ACC112 (cell line): ENCODE data around the gene BCL2L15.

ENCODE experiments used
- H2AFZ ChIP-seq: fragments of 200-600 bp; sonication (generic); one replicate; pipeline ENCODE4 v1.6.0; 2017; ENCODE audit warnings: antibody characterized with exemption, low read length; ENCODE audit not compliant: unreplicated experiment
- H3K27ac ChIP-seq: fragments of 200-600 bp; sonication (generic); 2 replicates; pipeline ENCODE4 v1.5.1; 2014; ENCODE audit warnings: low read depth, mild to moderate bottlenecking, antibody characterized with exemption, low read length, moderate library complexity
- H3K27me3 ChIP-seq: fragments of 200-600 bp; sonication (generic); 2 replicates; pipeline ENCODE4 v1.6.1; 2014; ENCODE audit warnings: mild to moderate bottlenecking, antibody characterized with exemption, low read length, moderate library complexity, mixed read lengths; ENCODE audit not compliant: insufficient read depth
- H3K36me3 ChIP-seq: fragments of 200-600 bp; sonication (generic); 2 replicates; pipeline ENCODE4 v1.6.1; 2016; ENCODE audit warnings: mild to moderate bottlenecking, antibody characterized with exemption, low read length, moderate library complexity, mixed read lengths; ENCODE audit not compliant: insufficient read depth
- H3K4me1 ChIP-seq: fragments of 200-600 bp; sonication (generic); one replicate; pipeline ENCODE4 v1.6.1; 2016; ENCODE audit warnings: low read length, mixed read lengths; ENCODE audit not compliant: insufficient read depth, unreplicated experiment, control insufficient read depth
- H3K4me3 ChIP-seq: fragments of 200-600 bp; sonication (generic); 2 replicates; pipeline ENCODE4 v1.5.1; 2014; ENCODE audit warnings: mild to moderate bottlenecking, low read depth, low read length
- H3K79me2 ChIP-seq: fragments of 200-600 bp; sonication (generic); one replicate; pipeline ENCODE4 v1.6.0; 2016; ENCODE audit warnings: low read length; ENCODE audit not compliant: control insufficient read depth, unreplicated experiment, insufficient read depth

BCL2L15 gene

GRCh38 chr1:113868387-113869083 lies 18.8 kb downstream of the BCL2L15 start:
- Histone ChIP-seq H3K36me3 (no peaks in the 10 kb centered on the region), H3K27me3 (no peaks in the 10 kb centered on the region), H3K79me2 (no peaks in the 10 kb centered on the region), H2AFZ (peak overlapping the region; percentile 51), H3K4me3 (no peak overlapping the region), H3K4me1 (peaks cover 14% of the 10 kb centered on the region), H3K27ac (peak overlapping the region; percentile 59)

DNA sequence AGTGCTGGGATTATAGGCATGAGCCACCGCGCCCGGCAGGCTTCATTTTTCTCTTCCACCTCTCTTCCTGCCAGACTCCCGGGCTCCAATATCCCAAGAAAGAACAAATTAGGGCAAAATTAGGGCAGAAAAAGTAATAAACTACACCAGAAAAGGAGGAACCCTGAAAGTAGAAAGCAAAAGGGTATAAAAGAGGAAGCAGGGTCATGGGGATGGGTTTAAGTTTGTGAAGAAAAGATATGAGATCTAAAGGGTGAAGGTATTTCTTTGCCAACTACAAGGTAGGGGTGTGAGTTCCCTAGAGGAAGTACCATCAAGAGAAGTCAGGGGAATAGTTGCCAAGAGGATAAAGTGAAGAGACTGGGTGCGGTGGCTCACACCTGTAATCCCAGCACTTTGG lies 25.7 kb downstream of the BCL2L15 start:
- Histone ChIP-seq H2AFZ (no peak overlapping the region), H3K4me1 (peaks cover 27% of the 10 kb centered on the region), H3K79me2 (no peaks in the 10 kb centered on the region), H3K27ac (peak overlapping the region; percentile 90), H3K36me3 (no peaks in the 10 kb centered on the region), H3K27me3 (no peaks in the 10 kb centered on the region), H3K4me3 (no peak overlapping the region)

- no peaks in the 10 kb centered on the region for H3K27me3 ChIP-seq
- H2AFZ ChIP-seq: peak overlapping the region; percentile 64
- H3K27ac ChIP-seq: peak overlapping the region; percentile 90
- H3K4me1 ChIP-seq: peaks cover 33% of the 10 kb centered on the region
- H3K79me2 ChIP-seq: no peaks in the 10 kb centered on the region
- H3K36me3 ChIP-seq: no peaks in the 10 kb centered on the region
- H3K4me3 ChIP-seq: peak overlapping the region; percentile 44
These were observed 26.5 kb downstream of the BCL2L15 start for GRCh38 chr1:113860891-113861290.

- Histone ChIP-seq H3K4me3 (peak overlapping the region; percentile 61), H3K27ac (peak overlapping the region; percentile 90), H2AFZ (peak overlapping the region; percentile 30), H3K36me3 (no peaks in the 10 kb centered on the region), H3K79me2 (no peaks in the 10 kb centered on the region), H3K27me3 (no peaks in the 10 kb centered on the region), H3K4me1 (peaks cover 33% of the 10 kb centered on the region)
These were observed 27.8 kb downstream of the BCL2L15 start for GRCh38 chr1:113859478-113860175.

DNA sequence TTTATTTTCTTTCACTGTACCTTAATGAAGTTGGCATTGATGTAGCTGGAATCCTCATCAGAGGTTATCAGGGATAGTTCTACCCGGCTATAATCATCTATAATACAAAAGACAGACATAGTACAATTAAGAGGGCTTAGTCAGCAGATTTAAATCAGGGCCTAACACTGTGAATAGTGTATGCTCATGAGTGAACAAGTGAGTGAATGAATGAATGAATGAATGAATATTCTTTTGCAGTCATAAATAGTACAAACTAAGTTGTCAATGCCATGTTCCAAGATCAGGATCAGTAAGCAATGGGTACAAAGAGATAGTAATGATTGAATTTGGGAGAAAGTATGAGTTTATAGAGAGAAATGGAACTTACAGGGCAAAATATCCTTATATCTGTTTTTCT lies 28.4 kb downstream of the BCL2L15 start:
- Histone ChIP-seq H3K27me3 (no peaks in the 10 kb centered on the region), H3K79me2 (no peaks in the 10 kb centered on the region), H3K27ac (peak overlapping the region; percentile 11), H3K4me3 (peak overlapping the region; percentile 61; the same call in 1 of the 2 replicates), H3K4me1 (peaks cover 33% of the 10 kb centered on the region), H3K36me3 (no peaks in the 10 kb centered on the region), H2AFZ (peak overlapping the region; percentile 30)

- H3K36me3 ChIP-seq: no peaks in the 10 kb centered on the region
- peak overlapping the region; percentile 3 for H2AFZ ChIP-seq
- no peak overlapping the region for H3K4me3 ChIP-seq
- H3K27ac ChIP-seq: no peak overlapping the region
- no peaks in the 10 kb centered on the region for H3K79me2 ChIP-seq
- peaks cover 33% of the 10 kb centered on the region for H3K4me1 ChIP-seq
- no peaks in the 10 kb centered on the region for H3K27me3 ChIP-seq
These were observed 29.0 kb downstream of the BCL2L15 start for GRCh38 chr1:113858418-113858817.

GRCh38 chr1:113857776-113858175 lies 29.6 kb downstream of the BCL2L15 start:
- no peaks in the 10 kb centered on the region for H3K27me3 ChIP-seq
- H3K4me3 ChIP-seq: no peak overlapping the region
- peaks cover 33% of the 10 kb centered on the region for H3K4me1 ChIP-seq
- H3K36me3 ChIP-seq: no peaks in the 10 kb centered on the region
- H3K27ac ChIP-seq: no peak overlapping the region
- H3K79me2 ChIP-seq: no peaks in the 10 kb centered on the region
- no peak overlapping the region for H2AFZ ChIP-seq

DNA sequence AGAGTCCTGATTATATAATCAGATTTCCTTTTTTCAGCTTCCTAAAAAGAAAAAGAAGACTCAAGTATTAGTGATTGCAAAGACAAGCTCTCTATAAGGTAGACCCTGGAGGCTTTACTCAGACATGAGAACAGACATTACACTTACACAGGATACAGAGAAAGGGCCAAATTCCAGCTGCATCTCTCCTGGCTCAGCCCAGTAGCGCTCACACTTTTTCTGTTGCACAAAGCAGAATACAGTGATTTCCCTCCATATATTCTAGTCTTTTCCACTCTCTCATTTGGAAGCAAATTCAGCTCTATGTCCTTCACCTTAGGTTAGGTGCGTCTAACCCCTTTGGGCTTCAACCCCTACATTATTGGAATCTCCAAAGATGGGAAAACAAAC lies 31.0 kb downstream of the BCL2L15 start:
- Histone ChIP-seq H3K36me3 (no peaks in the 10 kb centered on the region), H2AFZ (peak overlapping the region; percentile 7), H3K79me2 (no peaks in the 10 kb centered on the region), H3K4me1 (peaks cover 30% of the 10 kb centered on the region), H3K27me3 (no peaks in the 10 kb centered on the region), H3K4me3 (no peak overlapping the region), H3K27ac (no peak overlapping the region)

GRCh38 chr1:113855630-113856400 lies 31.6 kb downstream of the BCL2L15 start:
- H2AFZ ChIP-seq: peak overlapping the region; percentile 7
- H3K4me1 ChIP-seq: peaks cover 26% of the 10 kb centered on the region
- H3K27me3 ChIP-seq: no peaks in the 10 kb centered on the region
- H3K79me2 ChIP-seq: no peaks in the 10 kb centered on the region
- no peak overlapping the region for H3K4me3 ChIP-seq
- H3K27ac ChIP-seq: no peak overlapping the region
- no peaks in the 10 kb centered on the region for H3K36me3 ChIP-seq

DNA sequence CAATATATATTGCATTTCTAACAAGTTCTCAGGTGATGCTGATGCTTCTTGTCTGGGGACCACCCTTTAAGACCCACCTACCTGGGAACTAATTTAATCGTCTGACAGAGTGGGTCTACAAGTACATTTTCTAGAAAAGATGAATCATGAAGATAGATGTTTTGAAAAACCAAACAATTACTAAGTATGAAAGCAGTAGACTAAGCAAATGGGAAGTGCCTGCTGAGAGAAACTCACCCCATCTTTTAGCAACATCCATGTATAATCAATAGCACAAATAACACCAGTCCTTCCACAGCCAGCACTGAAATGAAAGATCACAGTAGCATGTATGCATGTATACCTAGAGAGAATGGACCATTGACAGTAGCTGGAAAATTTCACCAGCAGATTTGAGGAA lies 33.1 kb downstream of the BCL2L15 start:
- Histone ChIP-seq H3K4me3 (no peak overlapping the region), H3K27ac (no peak overlapping the region), H3K79me2 (no peaks in the 10 kb centered on the region), H3K4me1 (peaks cover 10% of the 10 kb centered on the region), H3K36me3 (no peaks in the 10 kb centered on the region), H3K27me3 (no peaks in the 10 kb centered on the region), H2AFZ (no peak overlapping the region)
